ENCODE measurements around the gene MLLT1.

Gene MLLT1

GRCh38 chr19:6233827-6234511 is 45.8 kb downstream of the MLLT1 start:
- no peak for DNase-seq

DNA sequence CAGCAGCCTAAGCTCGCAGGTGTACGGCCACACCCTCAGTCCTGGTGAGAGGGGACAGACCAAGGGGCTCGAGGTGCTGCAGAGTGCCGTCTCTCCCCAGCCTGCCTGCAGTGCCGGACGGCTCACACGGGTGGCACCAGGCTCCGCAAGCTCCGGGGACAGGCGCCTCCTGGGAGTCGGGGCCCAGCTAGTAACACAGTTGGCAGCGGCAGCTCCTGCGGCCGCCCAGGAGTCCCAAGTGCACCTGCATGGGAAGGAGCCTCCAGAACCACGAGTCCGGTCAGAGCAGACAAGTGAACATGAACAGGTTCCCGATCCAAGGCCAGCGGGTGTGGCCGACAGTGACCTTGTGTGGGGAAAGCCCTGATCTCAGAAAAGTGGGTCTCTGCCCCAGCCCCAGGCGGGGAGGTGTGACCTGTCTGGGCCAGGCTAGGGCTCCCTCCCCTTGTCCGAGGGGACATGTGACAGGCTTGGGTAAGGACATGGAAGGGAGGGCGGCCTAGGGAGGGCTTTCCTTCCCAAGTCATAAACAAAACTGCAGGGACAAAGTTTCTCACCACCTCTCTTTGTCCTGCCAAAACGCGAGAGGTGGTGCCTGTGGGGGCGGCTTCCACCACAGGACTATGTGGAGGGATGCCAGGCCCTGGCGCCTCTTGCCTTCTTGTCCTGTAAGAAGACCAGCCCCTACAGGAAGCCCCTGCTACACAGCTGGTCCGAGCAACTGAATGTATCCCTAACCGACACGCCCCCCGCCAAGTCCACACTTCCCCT is 46.5 kb downstream of the MLLT1 start:
- DNase-seq: no peak

DNA sequence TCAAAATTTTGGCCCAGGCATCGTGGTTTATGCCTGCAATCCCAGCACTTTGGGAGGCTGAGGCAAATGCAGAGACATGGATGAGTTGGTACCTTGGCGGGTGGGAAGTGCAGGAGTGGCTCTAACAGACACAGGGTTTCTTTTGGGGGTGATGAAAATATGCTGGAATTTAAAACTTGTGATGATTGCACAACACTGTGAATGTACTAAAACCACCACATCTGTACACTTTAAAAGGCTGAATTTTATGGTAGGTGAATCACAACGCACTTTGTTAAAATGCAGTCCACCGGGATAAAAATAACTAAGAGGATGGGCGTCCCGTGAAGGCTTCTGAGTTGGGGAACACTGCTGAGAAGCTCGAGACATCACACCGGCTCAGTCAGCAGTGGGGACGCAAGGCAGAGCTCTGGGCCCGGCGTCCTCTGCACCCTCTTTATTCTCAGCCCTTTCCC is 47.1 kb downstream of the MLLT1 start:
- no peak for DNase-seq

DNA sequence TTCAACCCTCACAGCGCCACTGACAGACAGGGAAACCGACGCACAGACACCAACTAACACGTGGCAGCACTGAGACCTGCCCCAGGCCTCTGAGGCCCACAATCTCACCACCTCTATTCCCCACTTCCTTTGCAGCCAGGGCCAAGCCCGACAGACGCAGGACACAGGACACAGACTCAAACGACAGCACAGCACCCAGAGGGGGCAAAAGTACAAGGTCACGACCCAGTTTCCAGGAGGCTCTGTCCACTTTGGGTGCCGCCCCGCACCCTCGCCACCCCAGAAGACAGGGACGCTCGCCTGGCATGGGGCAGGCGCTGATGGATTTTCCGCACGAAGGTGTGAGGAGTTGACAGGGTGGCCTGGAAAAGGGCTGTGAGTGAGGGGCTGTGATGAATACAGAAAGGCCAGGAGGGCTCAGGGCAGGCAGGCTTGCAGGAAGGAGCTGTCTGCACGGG is 48.8 kb downstream of the MLLT1 start:
- no peak for DNase-seq

GRCh38 chr19:6229951-6230712 is 49.6 kb downstream of the MLLT1 start:
- no peak for DNase-seq

DNA sequence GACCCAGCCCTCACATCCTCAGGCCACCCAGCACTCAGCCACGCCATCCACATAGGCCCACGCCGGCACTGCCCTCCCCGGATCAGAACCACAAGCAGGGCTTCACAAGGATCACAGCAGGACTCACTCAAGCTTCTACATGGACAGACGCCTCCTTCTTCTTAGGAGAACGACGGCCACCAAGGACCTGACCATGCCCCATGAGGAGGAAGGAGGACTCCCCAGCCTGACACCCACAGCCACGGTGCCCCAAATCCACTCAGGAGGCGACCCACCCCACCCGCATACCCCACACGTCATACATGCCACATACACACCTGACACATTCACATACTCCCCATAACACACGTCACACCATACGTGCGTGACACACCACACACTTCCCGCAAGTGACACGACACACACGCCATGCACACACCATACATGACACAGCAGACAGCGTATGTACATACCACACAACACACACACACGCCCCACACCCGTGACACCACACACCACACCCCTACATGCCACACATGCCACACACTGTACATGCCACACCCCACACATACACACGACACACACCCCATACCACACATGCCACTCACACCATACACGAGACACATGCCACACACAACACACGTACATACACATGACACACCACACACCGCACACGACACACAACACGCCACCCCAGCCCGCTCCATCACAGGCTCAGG is 50.4 kb downstream of the MLLT1 start:
- no peak for DNase-seq

DNA sequence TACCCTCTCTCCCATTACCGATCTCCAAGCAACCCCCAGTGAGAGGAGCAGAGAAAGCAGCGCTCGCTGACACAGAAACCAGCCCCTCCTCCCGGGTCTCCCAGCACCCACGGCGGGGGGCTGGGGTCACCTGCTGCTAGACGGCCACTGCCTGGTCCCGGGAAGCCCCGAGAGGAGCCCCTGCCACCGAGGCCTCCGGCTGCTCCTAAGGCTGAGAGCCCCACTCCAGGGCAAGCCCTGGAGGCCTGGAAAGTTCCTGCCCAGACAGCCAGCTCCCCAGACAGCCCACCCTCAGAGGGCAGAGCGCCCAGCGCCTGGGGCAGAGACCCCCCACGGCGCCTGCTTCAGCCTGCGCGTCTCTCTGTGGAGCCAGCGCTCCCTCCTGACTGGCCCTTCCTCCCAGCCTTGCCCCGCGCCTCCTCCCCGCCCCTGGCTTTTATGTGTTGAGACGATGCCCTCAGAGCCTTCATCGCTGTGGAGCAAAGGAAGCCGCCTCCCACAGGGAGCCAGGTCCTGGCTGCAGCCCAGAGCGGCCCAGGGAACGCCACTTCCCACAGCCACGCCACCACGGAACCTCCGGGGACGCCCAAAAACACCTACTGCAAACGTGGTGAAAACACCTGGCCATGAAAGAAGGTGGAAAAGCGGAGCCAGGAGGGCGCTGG is 51.1 kb downstream of the MLLT1 start:
- no peak for DNase-seq

DNA sequence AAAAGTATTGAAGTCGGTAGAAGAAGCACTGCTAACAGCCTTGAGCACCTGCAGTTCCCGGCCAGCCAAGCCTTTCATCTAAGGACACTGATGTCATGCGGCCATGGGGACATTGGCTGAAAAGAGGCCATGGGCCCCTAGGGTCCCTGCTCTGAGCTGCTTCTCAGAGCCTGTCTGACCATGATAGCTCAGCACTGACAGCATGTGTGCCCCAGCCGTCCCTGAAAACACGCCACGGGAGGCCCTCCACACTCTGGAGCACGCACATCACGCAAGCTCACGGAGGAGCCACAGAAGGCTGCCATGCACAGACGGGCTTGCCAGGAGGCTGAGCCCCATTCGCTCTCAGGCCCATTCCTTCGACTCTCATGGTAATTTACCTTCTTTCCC is 51.8 kb downstream of the MLLT1 start:
- DNase-seq: no peak

- DNase-seq: no peak
These were observed 52.4 kb downstream of the MLLT1 start for GRCh38 chr19:6227156-6227935.

DNA sequence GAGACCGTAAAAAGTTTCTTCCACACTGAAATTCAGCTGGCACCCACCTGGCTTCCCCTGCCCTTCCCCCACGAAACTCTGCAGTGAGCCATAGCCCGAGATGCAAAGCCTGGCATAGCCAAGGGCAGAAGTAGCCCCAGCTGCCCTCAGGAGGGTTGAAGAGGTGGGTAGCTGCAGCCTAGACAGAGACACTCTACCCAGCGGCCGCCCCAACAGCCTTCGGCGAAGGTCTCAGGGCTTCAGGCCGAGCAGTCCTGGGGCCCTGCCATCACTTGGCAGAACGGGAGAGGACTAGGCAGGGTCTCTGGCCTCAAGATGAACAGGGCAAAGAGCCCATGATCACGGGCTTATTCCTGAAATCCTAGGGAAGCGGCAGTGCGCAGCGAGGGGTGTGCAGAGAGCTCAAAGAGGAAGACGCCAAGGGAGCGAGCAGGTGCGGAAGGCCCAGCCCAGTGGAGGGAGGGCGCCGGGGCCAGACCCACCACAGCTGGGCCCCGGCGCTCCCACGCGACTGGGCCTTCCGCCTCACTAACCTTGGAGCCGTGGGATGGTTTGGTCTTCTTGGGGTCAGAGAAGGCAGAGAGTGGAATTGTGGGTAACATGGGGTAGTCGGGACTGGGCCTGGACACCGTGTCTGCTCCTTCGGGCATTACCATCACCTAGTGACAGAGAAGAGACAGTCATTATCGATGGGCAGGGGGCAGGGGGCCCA is 53.2 kb downstream of the MLLT1 start:
- DNase-seq: no peak

- no peak for DNase-seq
These were observed 53.8 kb downstream of the MLLT1 start for GRCh38 chr19:6226012-6226411.

GRCh38 chr19:6225232-6225865 is 54.4 kb downstream of the MLLT1 start:
- DNase-seq: no peak

- no peak for DNase-seq
These were observed 55.5 kb downstream of the MLLT1 start for GRCh38 chr19:6224308-6224675.

GRCh38 chr19:6223461-6224307 is 56.1 kb downstream of the MLLT1 start:
- no peak for DNase-seq

GRCh38 chr19:6222884-6223283 is 56.9 kb downstream of the MLLT1 start:
- DNase-seq: no peak

- DNase-seq: no peak
These were observed 57.7 kb downstream of the MLLT1 start for GRCh38 chr19:6221878-6222746.

GRCh38 chr19:6221220-6221877 is 58.4 kb downstream of the MLLT1 start:
- no peak for DNase-seq

Measured in stimulated activated CD4-positive, alpha-beta T cell treated with anti-CD3 and anti-CD28 coated beads, Interleukin-1b, Interleukin-23, amount 100 ng/mL, for 48 hours (primary cell).